IPS-15b (cell line): ENCODE results near the gene ARHGAP19.

Experiments
- H3K27me3 ChIP-seq: one replicate; pipeline ENCODE4 v1.6.1; 2013; ENCODE audit warnings: low read length; ENCODE audit not compliant: control insufficient read depth, insufficient read depth
- H3K36me3 ChIP-seq: one replicate; pipeline ENCODE4 v1.6.1; 2013; ENCODE audit warnings: low read length; ENCODE audit not compliant: control insufficient read depth, insufficient read depth
- H3K4me1 ChIP-seq: one replicate; pipeline ENCODE4 v1.6.1; 2013; ENCODE audit warnings: mild to moderate bottlenecking, low read length; ENCODE audit not compliant: control insufficient read depth, insufficient read depth
- H3K4me3 ChIP-seq: one replicate; pipeline ENCODE4 v1.5.1; 2013; ENCODE audit warnings: low read depth, low read length
- H3K9ac ChIP-seq: one replicate; pipeline ENCODE4 v1.6.1; 2013; ENCODE audit warnings: low read depth, mild to moderate bottlenecking, low read length
- H3K9me3 ChIP-seq: one replicate; pipeline ENCODE4 v1.6.1; 2013; ENCODE audit warnings: mild to moderate bottlenecking, low read length; ENCODE audit not compliant: control insufficient read depth, insufficient read depth

Gene ARHGAP19

DNA sequence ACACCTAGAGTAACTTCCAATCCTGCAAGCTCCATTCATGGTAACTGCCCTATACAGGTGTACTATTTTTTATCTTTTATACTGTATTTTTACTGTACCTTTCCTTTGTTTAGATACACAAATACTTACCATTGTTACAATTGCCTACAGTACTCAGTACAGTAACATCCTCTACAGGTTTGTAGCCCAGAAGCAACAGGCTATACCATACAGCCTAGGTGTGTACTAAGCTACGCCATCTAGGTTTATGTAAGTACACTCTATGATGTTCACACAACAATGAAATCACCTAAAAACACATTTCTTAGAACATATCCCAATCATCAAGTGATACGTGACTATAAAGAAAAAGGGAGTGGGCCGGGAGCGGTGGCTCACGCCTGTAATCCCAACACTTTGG is 53.6 kb downstream of the ARHGAP19 start:
- H3K27me3 ChIP-seq = no peaks in the 10 kb centered on the region
- no peaks in the 10 kb centered on the region for H3K4me1 ChIP-seq
- H3K9me3 ChIP-seq = no peaks in the 10 kb centered on the region
- no peak overlapping the region for H3K4me3 ChIP-seq
- H3K9ac ChIP-seq = no peak overlapping the region
- H3K36me3 ChIP-seq = peaks cover 5% of the 10 kb centered on the region

DNA sequence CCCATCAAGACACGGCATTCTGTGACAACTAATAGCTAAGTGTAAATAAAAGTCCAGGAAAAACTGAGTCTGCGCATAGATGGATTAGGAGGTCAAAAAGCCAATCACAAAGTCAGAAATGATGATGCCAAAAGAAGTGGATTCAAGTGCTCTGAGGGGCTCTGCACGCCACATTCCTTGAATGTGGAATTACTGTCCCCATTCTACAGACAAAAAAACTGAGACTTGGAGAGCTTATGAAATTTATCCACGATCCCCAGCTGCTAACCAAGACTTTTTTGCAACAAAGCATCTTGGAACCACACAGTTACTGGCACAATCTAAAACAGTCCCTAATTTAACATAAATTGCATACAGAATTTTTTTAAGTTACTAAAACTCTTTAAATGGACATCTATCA is 57.1 kb downstream of the ARHGAP19 start:
- H3K27me3 ChIP-seq = no peaks in the 10 kb centered on the region
- H3K4me3 ChIP-seq = no peak overlapping the region
- no peaks in the 10 kb centered on the region for H3K9me3 ChIP-seq
- H3K36me3 ChIP-seq = peaks cover 3% of the 10 kb centered on the region
- no peaks in the 10 kb centered on the region for H3K4me1 ChIP-seq
- no peak overlapping the region for H3K9ac ChIP-seq

DNA sequence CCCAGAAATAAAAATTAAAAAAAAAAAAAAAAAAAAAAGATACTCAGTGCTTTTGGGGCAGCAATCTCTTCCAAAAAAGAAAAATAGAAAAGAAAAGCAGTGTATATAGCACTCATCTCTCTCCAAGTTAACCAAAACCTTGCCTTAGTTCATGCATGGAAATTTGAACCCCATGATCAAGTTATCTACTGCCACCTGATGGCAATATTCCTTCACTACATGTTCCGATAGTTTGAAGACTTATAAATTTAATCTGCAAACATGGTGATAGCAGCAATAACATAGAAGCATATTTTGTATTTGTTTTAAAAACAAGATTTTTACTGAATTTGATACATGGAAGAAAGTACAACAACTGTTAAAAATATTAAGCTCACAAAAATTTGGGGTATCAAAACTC is 58.0 kb downstream of the ARHGAP19 start:
- Histone ChIP-seq H3K4me1 (no peaks in the 10 kb centered on the region), H3K9me3 (no peaks in the 10 kb centered on the region)

DNA sequence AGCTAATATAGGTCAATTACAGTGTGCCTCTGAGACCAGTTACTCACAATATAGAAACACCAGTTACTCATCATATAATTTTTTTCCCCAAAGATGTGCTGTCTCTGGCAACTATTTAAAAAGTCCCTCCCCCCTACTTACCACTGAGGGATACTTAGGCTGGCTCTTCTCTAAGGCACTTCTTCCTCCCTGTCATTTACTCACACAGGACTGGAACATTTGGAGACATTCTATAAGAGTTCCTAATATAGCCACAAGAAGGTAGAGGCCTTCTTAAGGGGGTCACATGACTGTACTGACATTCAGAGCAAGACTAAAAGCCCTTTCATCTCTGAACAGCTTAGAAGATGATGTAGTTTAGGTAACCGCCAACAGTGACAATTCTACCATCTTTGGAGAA is 62.3 kb downstream of the ARHGAP19 start:
- Histone ChIP-seq H3K27me3 (no peaks in the 10 kb centered on the region), H3K9ac (no peak overlapping the region), H3K36me3 (peaks cover 5% of the 10 kb centered on the region), H3K9me3 (no peaks in the 10 kb centered on the region), H3K4me3 (no peak overlapping the region), H3K4me1 (no peaks in the 10 kb centered on the region)

More for the DNA sequence above, 58.0 kb downstream of the ARHGAP19 start:
- Histone ChIP-seq H3K27me3 (no peaks in the 10 kb centered on the region), H3K9ac (no peak overlapping the region), H3K36me3 (peaks cover 5% of the 10 kb centered on the region), H3K4me3 (no peak overlapping the region)

DNA sequence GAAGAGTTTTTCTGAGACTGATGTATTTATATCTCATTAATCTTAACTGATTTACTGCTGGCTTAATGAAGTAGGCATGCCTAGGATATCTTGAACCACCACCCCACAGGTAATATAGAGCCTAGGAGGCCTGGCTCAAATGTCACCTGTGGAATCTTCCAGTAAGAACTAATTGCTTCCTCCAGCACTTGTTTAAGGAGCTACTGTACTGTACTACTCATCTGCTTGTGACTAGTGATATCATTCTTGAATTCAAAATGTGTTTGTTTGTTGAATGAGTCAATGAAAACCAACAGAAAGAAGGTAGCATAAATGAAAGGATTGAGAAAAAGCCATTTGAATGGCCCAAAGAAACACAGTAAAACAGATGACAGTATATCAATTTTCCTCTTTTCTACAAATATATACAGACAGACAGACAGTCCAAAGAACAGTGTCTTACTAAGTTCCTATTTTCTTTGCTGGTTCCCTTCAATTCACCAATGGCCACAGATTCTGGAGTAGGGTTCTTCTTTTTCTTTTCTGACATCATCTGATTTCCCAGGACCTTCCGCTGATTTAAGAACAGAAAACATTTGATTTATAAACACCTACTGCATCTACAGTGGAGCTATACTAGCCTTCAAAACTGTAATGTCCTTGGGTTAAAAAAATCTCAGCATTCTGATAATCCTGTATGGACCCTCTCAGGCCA is 63.0 kb downstream of the ARHGAP19 start:
- Histone ChIP-seq H3K27me3 (no peaks in the 10 kb centered on the region), H3K36me3 (peaks cover 5% of the 10 kb centered on the region), H3K9me3 (no peaks in the 10 kb centered on the region), H3K9ac (no peak overlapping the region), H3K4me3 (no peak overlapping the region), H3K4me1 (no peaks in the 10 kb centered on the region)

DNA sequence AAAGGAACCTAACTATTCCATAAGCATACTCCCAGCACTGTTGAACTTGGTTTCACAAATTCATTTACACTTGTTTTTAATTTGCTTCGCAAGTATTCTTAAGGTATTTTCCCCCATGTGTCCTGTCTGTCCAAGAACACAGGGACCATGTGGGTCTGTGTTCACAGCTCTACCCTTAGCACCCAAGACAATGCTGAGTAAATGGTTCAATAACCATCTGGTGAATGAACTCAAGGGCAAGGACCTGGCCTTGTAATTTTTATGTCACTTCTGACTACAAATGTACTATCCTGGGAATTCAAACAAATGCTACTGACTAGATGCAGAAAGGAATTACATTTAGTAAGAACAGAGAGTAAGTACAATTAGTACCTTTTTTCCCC is 63.7 kb downstream of the ARHGAP19 start:
- Histone ChIP-seq H3K9ac (no peak overlapping the region), H3K9me3 (no peaks in the 10 kb centered on the region), H3K36me3 (peaks cover 5% of the 10 kb centered on the region), H3K4me1 (no peaks in the 10 kb centered on the region), H3K4me3 (no peak overlapping the region), H3K27me3 (no peaks in the 10 kb centered on the region)

DNA sequence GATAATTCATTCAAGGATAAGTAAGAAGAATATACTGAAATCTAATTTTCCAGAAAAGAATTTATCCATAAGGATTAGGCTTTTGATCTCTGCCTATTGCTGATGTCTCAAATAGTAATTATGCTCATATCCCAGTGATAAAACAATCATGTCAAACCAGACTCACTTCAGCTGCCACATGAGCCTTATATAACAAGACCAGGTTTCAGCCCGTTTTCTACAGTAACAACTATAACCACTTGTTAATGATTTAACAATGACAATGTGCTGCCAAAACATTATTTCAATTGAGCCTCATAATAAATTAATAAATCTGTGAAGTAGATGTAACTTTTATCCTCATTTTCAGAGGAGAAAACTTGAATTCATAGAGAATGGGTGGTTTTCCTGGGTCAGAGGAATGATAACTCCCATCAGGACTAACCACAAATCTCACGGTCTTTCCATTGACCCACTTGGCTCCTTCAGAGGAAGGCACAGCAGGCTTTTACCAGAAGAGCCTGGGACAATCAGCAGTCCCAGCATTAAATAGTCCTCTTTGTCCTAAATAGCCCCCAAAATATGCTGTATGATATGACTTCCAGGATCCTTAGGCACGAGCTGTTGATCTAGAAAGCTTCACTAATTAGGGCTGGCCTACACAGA is 64.2 kb downstream of the ARHGAP19 start:
- H3K4me3 ChIP-seq = no peak overlapping the region
- no peaks in the 10 kb centered on the region for H3K9me3 ChIP-seq
- no peak overlapping the region for H3K9ac ChIP-seq
- no peaks in the 10 kb centered on the region for H3K27me3 ChIP-seq
- no peaks in the 10 kb centered on the region for H3K4me1 ChIP-seq
- H3K36me3 ChIP-seq = peaks cover 5% of the 10 kb centered on the region

DNA sequence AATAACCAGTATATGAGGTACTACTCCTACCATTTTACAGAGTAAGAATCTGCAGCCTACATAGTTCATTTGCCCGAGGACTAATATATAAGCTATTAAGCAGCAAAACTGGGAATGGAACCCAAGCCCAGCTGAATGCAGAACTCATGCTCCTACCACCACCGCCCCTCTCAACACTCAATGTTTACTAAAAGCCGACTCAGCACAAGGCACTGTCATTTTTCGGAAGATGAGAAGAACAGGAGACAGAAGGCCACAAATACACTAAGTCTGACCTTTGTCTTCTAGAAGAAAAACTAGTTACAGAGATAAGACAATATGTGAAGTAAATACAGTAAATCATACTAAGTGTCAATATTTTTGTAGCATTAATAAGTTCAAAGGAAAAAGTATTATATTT is 66.0 kb downstream of the ARHGAP19 start:
- Histone ChIP-seq H3K9ac (no peak overlapping the region), H3K27me3 (no peaks in the 10 kb centered on the region), H3K4me1 (peaks cover 4% of the 10 kb centered on the region), H3K9me3 (no peaks in the 10 kb centered on the region), H3K36me3 (peaks cover 5% of the 10 kb centered on the region), H3K4me3 (no peak overlapping the region)

DNA sequence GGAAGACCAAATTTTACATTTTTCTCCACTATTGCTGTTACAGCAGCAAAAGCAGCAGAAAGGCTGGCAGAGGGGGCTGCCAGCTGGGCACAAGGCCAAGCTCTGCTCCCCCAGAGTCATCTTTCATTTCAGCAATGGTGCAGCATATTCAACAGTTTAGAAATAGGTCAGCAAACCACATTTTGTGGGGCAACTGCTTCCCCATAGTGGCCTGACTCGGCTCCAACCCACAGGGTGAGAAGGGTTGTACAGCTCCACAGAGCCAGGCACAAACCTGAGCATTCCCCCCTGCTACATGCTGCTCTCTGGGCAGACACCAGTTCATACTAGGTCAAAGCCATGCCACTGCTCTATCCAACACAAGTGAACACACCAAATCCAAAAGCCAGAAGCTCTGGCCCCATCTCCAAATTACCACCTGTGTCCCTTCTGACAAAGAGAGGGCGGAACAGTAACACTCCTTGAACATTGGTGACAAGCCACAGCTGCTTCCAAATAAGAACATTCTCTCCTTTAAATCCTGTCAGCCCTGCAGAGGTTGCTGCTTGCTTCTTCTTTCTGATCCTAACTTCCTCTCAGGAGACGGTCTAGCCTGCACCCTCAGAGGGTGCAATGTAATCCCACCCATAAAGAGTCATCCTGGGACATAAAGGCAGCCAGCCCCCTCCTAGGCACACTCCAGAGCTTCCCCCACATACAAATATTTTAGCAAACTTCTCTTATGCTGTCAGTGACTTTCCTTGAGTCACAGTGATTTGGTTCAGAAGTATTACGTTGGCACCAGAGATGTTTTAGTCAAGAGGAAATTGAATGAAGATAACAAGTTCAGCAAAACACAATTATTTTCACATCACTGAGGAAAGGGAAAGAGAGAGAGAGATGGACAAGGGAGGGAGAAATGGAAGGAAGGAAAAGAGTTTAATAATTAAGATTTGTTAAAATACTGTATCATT is 67.7 kb downstream of the ARHGAP19 start:
- no peak overlapping the region for H3K9ac ChIP-seq
- no peaks in the 10 kb centered on the region for H3K27me3 ChIP-seq
- no peaks in the 10 kb centered on the region for H3K9me3 ChIP-seq
- peaks cover 5% of the 10 kb centered on the region for H3K36me3 ChIP-seq
- no peak overlapping the region for H3K4me3 ChIP-seq
- peaks cover 4% of the 10 kb centered on the region for H3K4me1 ChIP-seq

DNA sequence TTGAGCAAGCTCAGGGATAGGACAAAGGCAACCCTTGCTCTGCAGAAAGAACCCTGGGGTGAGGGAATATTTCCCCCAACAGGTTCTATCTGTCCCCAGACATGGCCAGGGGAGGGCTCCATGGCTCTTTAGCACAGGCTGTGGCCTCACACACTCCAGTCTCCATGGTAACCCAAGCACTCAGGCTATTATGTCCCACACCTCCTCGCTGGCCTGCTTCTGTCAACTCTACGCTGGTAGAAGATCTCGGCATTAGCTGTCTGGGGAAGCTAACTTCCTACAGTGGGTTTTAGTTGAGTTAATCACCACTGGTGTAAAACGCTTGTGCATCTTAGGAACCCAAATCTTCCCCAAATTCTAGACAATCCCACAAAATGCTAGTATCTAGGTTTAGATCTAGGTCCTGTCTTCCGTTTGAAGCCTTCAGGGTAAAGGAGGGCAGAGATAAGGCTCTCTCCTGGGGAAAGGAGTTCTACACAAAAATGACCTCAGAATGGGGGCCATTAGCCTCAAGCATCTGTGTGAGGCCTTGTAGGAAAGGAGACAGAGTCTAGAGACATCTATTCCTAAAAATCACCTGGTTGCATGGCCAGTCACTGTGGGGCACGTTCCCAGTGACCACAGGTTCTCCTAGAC is 70.0 kb downstream of the ARHGAP19 start:
- Histone ChIP-seq H3K9ac (no peak overlapping the region), H3K4me3 (no peak overlapping the region), H3K27me3 (no peaks in the 10 kb centered on the region), H3K4me1 (peaks cover 4% of the 10 kb centered on the region), H3K36me3 (no peaks in the 10 kb centered on the region), H3K9me3 (no peaks in the 10 kb centered on the region)

DNA sequence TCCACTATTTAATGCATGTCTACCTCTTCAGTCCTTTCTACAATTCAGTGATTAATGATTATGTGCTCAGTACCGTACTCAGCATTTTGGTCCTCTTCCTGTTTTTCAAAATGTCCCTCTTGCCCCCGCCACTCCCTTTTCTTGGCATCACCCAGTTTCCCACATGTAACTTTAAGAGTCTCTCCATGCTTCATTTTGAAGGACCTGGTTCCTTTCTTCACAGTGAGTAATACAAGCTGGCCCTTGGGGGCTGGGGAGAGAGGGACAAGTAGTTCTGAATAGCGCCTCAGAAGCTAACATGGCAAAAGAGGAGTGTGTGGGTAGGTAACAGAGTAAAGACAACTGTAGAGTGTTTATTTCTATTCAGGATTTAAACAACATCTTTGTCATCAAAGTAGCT is 72.1 kb downstream of the ARHGAP19 start:
- H3K27me3 ChIP-seq = no peaks in the 10 kb centered on the region

More for the DNA sequence above, 72.1 kb downstream of the ARHGAP19 start:
- Histone ChIP-seq H3K9me3 (no peaks in the 10 kb centered on the region), H3K4me3 (no peak overlapping the region), H3K36me3 (no peaks in the 10 kb centered on the region), H3K9ac (no peak overlapping the region), H3K4me1 (peaks cover 4% of the 10 kb centered on the region)
